RCC 7860 (cell line): ENCODE results near the gene DUSP6.
A peak's percentile ranks its signal among the peaks of the same experiment; 100 is the strongest.
"Not testable (repeated sequence)": the region's sequence is repeated elsewhere in the genome, so short reads cannot be mapped to it uniquely, and the experiment has no call there.

ENCODE experiments used
- DNase-seq: peaks from one replicate; pipeline ENCODE4 v3.0.0-alpha.2; 2015; ENCODE audit warnings: low spot score
- FAIRE-seq: peaks from 2 replicates; lab custom pipeline; 2012; peaks lifted over from hg19 to GRCh38; lab: Jason Lieb, UNC

Gene DUSP6

DNA sequence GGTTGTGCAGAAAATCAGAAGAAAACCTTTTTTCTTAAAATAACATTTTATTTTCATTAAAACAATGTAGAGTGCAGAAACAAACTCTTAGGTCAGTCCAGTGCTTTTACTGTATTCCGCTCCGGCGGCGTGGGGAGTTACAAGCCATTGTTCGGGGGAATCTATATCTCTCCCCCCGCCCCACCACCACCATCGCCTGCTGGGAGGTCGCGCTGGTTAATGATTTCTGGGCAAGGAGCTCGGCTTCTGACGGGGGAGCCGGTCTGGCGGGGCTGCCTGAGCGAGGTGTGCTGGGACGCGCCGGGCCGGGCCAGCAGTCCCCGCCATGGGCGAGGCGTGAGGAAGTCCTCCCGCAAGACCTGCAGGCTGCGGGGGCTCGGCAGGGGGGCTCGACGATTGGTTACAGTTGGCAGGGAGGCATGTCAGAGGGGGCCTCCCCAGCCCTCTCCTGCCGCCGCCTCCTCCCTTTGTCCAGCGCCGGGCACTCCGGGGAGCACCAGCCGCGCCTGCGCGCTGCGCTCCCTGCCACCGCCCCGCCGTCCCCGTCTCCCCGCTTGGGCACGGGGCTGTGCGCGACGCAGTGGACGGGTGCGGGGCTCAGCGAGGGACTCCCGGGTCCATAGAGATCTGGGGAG is 1.0 kb upstream of the DUSP6 start:
- DNase-seq (peak; percentile 71), FAIRE-seq (no peak)

GRCh38 chr12:89352242-89352491 is 134 bp downstream of the DUSP6 start:
- DNase-seq (no peak), FAIRE-seq (no peak)

- FAIRE-seq (no peak), DNase-seq (no peak)
Observed at GRCh38 chr12:89351489-89352241, 636 bp downstream of the DUSP6 start.

DNA sequence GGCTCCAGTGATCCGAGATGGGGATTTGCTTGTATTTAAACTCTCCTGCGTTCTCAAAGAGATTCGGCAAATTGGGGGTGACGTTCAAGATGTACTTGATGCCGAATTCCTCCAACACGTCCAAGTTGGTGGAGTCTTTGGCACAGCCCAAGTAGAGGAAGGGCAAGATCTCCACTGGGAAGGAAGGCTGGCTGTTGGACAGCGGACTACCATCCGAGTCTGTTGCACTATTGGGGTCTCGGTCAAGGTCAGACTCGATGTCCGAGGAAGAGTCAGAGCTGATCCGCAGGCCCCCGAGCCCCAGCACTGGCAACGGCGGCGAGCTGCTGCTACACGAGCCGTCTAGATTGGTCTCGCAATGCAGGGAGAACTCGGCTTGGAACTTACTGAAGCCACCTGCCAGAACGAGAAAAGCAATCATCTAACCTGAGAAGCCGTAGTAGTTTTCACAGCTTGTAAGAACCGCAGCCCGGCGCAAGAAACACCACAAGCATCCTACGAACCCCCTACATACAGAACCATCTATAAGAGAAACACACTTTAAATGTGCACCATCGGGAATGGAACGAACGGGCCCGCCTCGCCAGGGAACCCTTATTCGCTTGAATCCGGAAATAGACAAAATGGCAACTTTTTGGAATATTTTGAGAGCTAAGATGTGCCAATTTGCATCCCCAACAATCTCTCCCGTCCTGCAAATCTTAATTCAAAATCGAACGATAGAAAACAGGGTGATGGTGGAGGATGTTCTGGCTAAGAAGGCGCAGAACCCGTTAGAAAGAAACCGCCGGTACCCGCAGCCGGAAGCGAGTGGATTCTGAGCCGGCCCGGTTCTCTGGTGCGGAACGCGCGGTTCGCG is 1.4 kb downstream of the DUSP6 start:
- no peak for FAIRE-seq
- DNase-seq = no peak

- no peak for DNase-seq
- no peak for FAIRE-seq
Observed at GRCh38 chr12:89350260-89350629, 2.1 kb downstream of the DUSP6 start.

DNA sequence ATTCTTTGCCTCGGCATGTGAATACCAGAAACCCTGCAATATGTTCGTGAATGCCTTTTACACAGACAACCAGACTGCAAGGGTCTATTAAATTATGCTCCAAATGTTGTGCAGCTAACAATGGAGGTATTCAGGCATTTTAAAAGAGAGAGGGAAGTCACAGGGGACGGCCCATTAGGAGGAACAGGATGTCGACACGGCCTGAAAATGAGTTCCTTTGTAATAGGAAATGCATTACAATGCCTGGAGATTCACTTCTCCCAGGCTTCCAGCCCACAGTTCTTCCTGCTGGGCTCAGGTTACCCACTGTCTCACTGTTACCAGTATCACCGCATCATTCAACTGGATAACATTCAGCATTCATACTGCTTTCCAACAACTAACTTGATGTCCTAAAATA is 2.5 kb downstream of the DUSP6 start:
- FAIRE-seq (no peak), DNase-seq (no peak)

DNA sequence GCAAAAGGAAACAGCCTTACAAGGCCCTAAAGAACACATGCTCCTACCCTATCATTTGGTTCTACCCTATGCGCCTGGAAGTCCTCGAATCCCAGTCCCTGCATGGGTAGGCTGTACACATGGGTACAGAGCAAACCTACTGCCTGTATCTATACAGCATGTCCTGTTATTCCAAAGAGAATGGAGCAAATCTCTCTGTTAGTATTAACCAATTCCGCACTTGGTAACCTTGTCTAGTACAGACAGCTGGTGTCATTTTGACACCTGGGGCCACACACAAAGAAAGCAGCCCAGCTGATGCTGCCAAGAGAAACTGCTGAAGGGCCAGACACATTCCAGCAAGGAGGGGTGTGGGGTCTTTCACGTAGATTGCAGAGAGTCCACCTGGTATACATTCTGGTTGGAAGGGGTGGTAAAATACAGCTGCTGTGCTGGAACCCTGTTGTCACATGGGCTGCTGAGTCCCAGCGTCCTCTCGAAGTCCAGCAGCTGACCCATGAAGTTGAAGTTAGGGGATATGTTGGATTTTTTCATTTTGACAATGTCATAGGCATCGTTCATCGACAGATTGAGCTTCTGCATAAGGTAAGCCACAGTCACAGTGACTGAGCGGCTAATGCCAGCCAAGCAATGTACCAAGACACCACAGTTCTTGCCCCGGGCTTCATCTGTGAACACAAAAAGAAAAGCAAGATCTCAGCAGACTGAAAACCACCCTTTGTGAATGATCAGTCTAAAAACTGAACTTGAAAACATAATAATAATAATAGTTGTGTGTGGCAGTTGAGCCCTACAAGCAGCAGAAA is 3.2 kb downstream of the DUSP6 start:
- DNase-seq (no peak), FAIRE-seq (no peak)

- no peak for FAIRE-seq
Observed at GRCh38 chr12:89347325-89347829, 4.9 kb downstream of the DUSP6 start.

DNA sequence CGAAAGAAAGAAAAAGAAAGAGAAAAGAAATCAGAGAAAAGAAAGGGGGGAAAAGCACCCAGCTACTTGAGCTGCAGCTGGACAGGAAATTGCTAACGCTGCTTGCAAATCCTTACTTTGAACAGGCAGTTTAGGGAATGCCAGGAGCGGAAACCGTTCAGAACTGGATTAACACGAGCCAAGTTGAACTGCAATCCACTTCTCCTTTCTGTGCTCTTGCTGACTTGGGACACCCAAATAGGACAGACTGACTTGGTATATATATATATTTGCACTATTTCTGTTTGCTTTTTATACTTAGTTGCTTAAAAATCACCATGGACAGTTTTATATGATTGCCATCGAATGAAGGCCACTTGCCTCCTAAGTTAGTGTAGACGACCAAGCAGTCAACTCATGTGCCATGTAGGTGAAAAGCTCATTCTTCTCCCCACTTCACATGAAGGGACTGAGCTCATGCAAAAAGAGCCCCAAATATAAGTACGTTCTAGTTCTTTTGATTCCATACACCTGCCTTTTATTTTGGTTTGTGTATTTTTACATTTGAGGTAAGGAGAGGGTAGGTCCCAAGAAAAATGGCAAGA is 5.5 kb downstream of the DUSP6 start:
- DNase-seq (no peak), FAIRE-seq (no peak)

More at GRCh38 chr12:89347325-89347829, 4.9 kb downstream of the DUSP6 start:
- DNase-seq = no peak

- no peak for DNase-seq
- no peak for FAIRE-seq
Observed at GRCh38 chr12:89345830-89346740, 6.2 kb downstream of the DUSP6 start.

DNA sequence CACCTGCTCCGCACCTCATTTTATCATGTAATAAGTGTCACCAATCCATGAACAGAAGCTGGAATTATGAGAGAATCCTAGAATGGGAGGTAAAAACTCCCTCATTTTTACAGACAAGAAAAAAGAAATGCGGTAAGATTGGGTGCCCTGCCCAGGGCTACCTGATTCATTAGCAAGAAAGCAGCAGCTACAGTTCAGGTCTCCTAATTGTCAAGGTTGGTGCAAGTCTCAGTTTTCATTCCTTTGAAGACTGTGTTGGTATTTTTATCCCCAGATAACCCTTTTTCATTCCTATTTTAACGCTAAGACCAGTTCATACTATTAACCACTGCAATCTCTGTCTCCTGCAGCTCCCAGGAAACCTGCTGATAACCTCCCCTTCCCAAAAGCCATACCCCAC is 6.9 kb downstream of the DUSP6 start:
- DNase-seq (no peak), FAIRE-seq (no peak)

GRCh38 chr12:89344862-89345202 is 7.5 kb downstream of the DUSP6 start:
- no peak for FAIRE-seq
- no peak for DNase-seq

DNA sequence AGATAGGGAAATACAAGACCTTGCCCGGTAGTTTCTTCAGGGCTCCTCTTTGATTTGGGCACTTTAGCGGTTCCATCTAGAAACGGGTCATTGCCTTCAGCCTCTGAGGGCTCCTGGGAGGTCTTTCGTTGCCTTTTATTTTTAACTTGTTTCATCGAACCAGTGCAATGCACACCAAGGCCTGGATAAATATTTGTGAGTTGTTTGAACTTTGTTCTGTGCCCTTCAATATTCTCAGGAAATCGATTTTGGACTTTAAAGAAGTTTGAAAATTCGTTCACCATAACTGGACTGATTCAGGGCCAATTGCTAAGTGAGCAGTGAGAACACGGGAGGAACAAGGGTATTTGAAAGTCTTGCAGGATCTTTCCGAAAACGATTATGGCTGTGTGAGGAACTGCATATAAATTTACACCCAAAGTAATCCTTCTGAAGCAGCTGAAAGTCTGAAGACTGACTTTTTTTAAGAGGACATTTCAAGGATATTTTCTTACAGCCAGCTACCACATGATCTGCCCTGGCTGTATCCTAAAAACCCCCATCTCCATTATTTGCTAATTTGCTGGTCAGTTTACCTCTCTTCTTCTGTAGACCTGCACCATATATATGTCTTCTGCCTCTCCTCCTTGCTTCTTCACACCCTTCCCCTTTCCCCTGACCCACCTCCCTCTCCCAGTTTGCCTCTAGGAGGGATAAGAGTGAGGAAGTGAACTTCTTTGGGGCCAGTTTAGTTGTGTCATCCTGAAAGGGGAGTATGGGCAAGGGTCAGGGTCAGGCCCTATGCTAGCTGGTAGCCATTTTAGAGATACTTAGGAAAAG is 8.0 kb downstream of the DUSP6 start:
- no peak for DNase-seq
- no peak for FAIRE-seq

- DNase-seq = no peak
- FAIRE-seq = no peak
Observed at GRCh38 chr12:89343127-89343526, 9.2 kb downstream of the DUSP6 start.

- FAIRE-seq = no peak
- no peak for DNase-seq
Observed at GRCh38 chr12:89340861-89341260, 11.4 kb downstream of the DUSP6 start.

DNA sequence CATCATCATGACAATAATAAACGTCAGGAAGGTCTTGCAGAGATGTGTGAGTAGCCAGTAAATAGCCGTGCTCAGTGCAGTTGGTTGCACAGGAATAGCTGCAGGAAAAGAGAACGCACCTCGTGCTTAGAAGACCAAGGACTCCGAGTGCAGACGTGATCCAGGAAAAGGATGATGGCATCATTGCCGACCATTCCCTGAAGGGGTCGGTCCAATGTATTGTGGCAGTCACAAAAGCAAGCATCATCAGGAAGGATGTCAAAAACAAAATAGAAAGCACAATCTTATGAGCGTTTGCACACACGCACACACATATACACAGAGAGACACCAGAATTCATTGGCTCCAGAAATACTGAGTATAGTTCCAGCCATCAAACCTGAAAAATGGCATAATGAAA is 12.8 kb downstream of the DUSP6 start:
- no peak for DNase-seq
- FAIRE-seq = no peak

- not testable (repeated sequence) for FAIRE-seq, DNase-seq
Observed at GRCh38 chr12:89337136-89337535, 15.2 kb downstream of the DUSP6 start.

DNA sequence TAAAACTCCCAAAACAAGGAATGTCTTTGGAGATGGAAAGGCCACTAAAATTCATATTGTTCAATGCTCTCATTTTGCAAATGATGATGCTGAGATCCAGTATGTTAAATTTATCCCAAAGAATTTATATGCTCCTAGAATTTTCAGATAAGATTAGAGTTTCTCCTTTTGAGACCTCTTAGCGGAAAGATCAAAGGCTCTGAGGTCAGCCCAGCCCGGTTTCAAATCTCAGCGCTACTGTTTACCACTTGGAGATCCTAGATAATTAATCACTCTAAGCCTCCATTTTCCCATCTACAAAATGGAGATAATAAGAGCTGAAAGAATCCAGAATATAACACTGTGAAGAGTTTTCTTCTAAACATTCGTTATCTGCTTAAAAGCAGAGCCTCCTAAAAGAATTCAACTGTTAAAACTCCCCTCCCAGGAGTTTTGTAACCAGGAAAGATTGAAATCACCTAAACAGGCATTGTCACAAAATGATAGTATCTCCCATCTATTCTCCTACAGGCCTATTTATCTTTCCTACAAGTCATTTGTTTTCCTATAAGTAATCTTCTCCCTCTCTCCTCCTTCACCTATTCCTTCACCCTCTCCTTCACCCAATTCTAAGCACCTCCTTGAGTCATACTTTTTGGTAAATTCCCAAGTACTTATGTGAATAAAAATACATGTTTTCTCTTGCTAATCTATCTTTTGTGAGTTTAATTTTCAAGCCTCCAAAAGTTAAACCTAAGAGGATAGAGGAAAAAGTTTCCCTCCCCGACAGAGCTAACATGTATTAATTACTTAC is 16.7 kb downstream of the DUSP6 start:
- DNase-seq (no peak), FAIRE-seq (no peak)
